Subcutaneous adipose tissue (tissue), 4 donors: ENCODE data around the gene ATXN1. TPM values are rescaled to one million over a fixed set of nuclear protein-coding genes. Genes with fewer than 3 reads are reported as not detected.

Experiments
- total RNA-seq, 4 donors: library from RNA; depleted of rRNA; stranded (reverse); fragments of >200 nt; gene quantifications; one replicate each; pipeline ENCODE4 v1.1.0, GENCODE V29; 2016
- TF ChIP-seq, protein P1 (sequence below): fragments of 450-650 bp; IDR thresholded peaks from one replicate; pipeline ENCODE4 v1.5.1; 2016; ENCODE audit warnings: low read depth, mild to moderate bottlenecking, control low read depth, antibody characterized with exemption, moderate library complexity

ATXN1 gene
- total RNA-seq, 4 donors from 2014 or later, result 27.1 to 35.6 (median 35.1) TPM

DNA sequence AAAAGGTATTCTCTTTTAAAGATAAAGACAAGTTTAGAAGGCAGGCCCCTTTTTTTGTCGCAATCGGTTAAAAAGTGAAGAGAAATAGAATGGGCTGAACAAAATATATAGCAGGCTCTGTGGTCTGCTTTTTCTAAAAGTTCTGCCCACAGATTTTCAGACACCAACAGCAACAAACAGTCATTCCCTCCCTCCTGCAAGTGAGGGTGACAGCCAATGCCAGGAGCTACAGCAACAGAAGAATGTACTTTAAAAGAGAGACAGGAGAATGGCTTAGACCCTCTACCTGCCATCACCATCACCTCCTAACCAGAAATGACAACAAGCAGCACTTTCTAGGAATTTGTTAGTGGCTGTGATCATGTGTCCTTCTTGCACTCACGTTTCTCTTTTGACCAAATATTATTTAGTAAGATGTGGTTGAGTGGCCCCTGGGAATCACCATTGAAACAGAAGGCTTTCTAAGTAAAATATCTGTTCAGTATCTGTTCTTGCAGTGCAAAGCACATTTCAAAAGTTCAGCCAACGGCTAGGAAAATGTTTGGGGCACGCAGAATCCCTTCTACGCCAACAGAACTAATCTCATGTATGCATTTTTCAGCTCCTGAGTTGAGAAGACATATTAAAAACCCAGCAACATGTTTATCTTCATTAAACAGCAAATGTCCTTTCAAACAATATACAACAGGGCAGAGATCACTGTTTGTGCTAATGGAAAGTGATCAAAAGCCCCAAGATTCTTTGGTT lies 248.5 kb downstream of the ATXN1 start:
- TF ChIP-seq, protein P1, sequence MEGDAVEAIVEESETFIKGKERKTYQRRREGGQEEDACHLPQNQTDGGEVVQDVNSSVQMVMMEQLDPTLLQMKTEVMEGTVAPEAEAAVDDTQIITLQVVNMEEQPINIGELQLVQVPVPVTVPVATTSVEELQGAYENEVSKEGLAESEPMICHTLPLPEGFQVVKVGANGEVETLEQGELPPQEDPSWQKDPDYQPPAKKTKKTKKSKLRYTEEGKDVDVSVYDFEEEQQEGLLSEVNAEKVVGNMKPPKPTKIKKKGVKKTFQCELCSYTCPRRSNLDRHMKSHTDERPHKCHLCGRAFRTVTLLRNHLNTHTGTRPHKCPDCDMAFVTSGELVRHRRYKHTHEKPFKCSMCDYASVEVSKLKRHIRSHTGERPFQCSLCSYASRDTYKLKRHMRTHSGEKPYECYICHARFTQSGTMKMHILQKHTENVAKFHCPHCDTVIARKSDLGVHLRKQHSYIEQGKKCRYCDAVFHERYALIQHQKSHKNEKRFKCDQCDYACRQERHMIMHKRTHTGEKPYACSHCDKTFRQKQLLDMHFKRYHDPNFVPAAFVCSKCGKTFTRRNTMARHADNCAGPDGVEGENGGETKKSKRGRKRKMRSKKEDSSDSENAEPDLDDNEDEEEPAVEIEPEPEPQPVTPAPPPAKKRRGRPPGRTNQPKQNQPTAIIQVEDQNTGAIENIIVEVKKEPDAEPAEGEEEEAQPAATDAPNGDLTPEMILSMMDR, result no peak

DNA sequence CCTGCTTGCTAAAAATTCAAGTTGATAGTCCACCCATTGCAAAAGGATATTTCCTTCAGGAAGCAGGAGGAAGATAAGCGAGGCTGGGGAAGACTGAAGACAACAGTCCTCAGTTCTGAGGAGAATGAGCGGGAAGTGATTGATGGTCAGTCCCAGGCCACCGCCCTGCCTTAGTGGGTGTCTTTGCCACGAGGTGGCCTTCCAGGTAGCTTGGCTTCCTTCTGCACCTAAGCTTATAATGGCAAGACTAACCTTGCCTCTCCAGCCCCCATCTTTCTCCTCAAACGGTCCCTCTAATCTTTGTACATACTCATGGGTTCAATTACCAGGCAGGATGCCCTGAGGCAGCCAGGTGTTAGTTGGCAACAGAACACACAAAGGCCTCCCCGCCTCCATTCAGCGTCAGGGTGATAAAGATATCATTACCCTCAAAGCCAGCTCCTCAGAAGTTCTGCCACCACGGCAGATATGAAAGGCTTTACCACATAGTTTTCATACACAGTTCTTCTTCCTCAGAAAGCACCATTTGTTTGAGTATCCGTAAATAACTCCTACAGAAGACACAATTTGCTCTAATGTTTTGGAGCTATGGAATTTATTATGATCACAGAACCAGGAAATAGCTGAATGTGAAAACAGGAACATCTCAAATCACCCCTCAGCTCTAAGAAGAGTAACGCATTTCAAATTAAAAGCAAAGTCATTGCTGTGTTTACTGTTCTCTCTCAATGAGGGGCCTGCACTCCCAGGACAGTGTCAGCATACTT lies 249.4 kb downstream of the ATXN1 start:
- TF ChIP-seq, protein P1, result no peak

DNA sequence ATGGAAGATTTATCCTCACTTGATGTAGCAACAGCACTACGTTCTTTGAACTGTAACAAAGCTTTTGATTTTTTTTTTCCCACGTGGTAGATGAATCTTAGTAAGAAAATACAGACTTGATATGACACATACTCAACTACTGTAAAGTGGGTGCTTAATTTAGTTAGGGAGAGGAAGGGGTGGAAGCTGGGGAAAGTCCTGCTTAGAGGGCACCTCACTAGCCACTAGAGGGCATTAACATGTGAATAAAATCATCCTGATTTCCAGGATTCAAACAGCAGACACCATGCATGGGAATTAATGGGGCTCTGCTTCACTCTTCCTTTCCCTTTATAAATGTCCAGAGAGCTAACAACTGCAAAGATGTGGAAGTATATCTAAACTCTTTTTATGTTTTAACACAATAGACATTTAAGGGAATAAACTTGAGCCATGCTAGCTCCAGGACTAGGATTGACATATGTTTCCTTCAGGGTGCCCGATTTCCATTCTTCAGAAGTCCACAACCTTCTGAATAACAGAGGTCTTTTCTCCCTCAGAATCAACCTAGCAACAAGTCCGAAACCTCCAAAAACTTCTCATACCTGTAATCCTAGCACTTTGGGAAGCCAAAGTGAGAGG lies 250.1 kb downstream of the ATXN1 start:
- TF ChIP-seq, protein P1, result no peak

DNA sequence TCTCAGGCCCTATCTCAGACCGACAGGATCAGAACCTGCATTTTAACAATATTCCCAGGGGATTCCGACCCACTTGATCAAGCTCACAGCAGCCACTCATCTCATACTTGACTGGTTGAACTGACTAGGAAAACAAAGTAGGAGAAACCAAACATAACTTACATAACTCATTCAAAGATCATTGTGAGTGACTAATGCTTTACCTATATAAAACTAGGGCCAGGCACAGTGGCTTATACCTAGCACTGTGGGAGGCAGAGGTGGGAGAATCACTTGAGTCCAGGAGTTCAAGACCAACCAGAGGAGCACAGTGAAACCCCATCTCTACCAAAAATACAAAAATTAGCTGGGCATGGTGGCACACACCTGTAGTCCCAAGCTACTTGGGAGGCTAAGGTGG lies 251.0 kb downstream of the ATXN1 start:
- TF ChIP-seq, protein P1, result no peak

DNA sequence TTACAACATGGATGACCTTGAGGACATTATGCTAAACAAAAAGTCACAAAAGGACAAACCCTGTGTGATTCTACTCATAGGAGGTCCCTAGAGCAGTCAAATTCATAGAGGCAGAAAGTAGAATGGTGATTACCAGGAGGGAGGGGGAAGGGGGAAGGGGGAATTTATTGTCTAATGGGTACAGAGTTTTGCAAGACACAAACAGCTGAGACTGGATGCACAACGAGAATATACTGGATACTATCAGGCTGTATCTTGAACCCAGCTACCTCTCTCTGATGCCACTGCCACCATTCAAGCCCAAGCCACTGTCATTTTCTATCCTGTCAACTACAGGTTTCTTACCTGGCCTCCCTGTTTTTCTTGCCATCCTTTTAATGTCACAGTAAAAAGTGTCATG lies 252.3 kb downstream of the ATXN1 start:
- TF ChIP-seq, protein P1, result no peak

DNA sequence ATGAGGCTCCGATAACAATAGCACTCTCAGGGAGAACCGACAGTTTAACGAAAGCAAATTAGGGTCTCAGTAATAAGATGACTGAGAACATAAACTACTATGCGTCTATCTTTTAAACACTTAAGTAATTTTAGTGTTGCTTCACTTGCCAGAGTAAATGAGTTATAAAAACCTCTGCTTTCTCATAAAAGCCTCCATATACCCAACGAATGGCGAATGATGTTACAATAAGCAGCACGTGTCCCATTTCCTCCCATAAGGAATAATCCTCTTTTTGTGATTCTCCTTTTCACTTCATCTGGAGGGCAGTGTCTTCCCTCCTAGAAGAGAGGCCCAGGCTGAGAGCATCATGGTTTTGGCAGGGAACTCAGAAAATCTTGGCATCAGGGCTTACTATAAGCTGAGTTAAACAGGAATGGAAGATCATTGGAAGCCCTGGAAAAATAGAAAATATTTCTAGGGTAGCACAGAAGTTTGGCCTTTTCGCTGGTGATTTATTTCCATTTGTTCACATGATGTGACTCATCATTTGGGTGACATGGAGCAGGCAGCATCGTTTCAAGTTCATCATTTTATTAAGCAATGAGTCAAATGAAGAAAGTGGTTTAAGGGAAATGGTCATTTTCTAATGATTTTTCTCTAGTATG lies 255.4 kb downstream of the ATXN1 start:
- TF ChIP-seq, protein P1, result no peak
